ENCODE results near the gene TLCD3A. TPM values are rescaled to one million over a fixed set of nuclear protein-coding genes. Genes with fewer than 3 reads are reported as not detected.

TLCD3A gene
- total and polyA plus RNA-seq, 10 of the 15 experiments (the other 5 are each of a cell fraction or from before 2014, with no cell fraction given): 2.9 to 29.7 (median 17.8) TPM

GRCh38 chr17:781805-782731 is 49.7 kb downstream of the TLCD3A start, which contains the start of the genes GLOD4 and MRM3 (continued):
- TF ChIP-seq PBX3 (IDR thresholded peaks at IDR 0.05; ENCODE audit: insufficient replicate concordance, low read depth, low read length) (no peak), ATF3 (IDR thresholded peaks at IDR 0.05; ENCODE audit: borderline replicate concordance, extremely low read depth, low read depth, low read length) (peak; percentile 97), TCF7 (IDR thresholded peaks at IDR 0.05; ENCODE audit: borderline replicate concordance) (no peak), TARDBP (IDR thresholded peaks at IDR 0.05; ENCODE audit: borderline replicate concordance) (peak; percentile 66; the same call in 1 of the 2 replicates), CREB1 (IDR thresholded peaks at IDR 0.05; ENCODE audit: low read depth) (peak; percentile 100), BACH1 (IDR thresholded peaks at IDR 0.05; ENCODE audit: borderline replicate concordance) (peak; percentile 79), REST (IDR thresholded peaks at IDR 0.05; ENCODE audit: low read depth, low read length) (no peak), ZBED1 (IDR thresholded peaks at IDR 0.05; ENCODE audit: borderline replicate concordance) (no peak), KLF5 (IDR thresholded peaks at IDR 0.05; ENCODE audit: partially characterized antibody) (peak; percentile 42), ZBTB33 (IDR thresholded peaks at IDR 0.05) (no peak), RAD51 (IDR thresholded peaks at IDR 0.05) (no peak), DPF2 (IDR thresholded peaks at IDR 0.05) (peak; percentile 75), ZBTB4 (CRISPR knock-in tag; IDR thresholded peaks at IDR 0.05) (no peak), ETV6 (conservative IDR thresholded peaks at IDR 0.05 in 1 of 2, IDR thresholded peaks at IDR 0.05 in 1 of 2; ENCODE audit: borderline replicate concordance in 1 of 2, low read depth in 1 of 2) (no peak), STAT1 (conservative IDR thresholded peaks at IDR 0.05) (peak; percentile 94), HDAC6 (IDR thresholded peaks at IDR 0.05; ENCODE audit: unreplicated experiment) (peak; percentile 77)
